Panc1 (cell line): ENCODE measurements around the gene PDCD11.

ENCODE experiments used
- CTCF ChIP-seq: fragments of 450-650 bp; IDR thresholded peaks from 2 replicates; pipeline ENCODE4 v1.5.1; 2017; ENCODE audit warnings: mild to moderate bottlenecking
- POLR2AphosphoS5 ChIP-seq: IDR thresholded peaks from 2 replicates; pipeline ENCODE4 v1.6.1; 2012; ENCODE audit warnings: mild to moderate bottlenecking, low read depth, low read length, moderate library complexity

- TF ChIP-seq CTCF (no peak), POLR2AphosphoS5 (no peak)
Measured at GRCh38 chr10:103456074-103456660, 59.7 kb downstream of the PDCD11 start.
